Erythroblast (primary cell): Measurements from ENCODE around the gene NUP42.

ENCODE experiments used
- GATA1 ChIP-seq: IDR thresholded peaks from 2 replicates; pipeline ENCODE4 v1.6.1; 2011; ENCODE audit warnings: low read depth, mild to moderate bottlenecking, control low read depth, low read length, moderate library complexity
- POLR2A ChIP-seq: IDR thresholded peaks from 2 replicates; pipeline ENCODE4 v1.6.1; 2011; ENCODE audit warnings: mild to moderate bottlenecking, low read length

DNA sequence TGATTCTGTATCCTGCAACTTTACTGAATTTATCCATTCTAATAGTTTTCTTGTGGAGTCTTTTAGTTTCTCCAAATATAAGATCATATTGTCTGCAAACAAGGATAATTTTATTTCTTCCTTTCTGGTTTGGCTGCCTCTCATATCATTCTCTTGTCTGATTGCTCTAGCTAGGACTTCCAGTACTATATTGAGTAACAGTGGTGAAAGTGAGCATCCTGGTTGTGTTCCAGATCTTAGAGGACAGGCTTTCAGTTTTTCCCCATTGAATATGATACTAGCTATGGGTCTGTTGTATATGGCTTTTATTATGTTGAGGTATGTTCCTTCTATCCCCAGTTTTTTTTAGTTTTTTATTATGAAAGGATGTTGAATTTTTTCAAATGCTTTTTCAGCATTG lies 48.1 kb upstream of the NUP42 start:
- TF ChIP-seq POLR2A (no peak), GATA1 (no peak)
